Stimulated activated CD4-positive, alpha-beta T cell treated with anti-CD3 and anti-CD28 coated beads, Interleukin-1b, Interleukin-23, amount 100 ng/mL, for 1 hour (primary cell): Measurements from ENCODE around the gene CNFN.

Experiments
- DNase-seq, 2 donors: peaks; one replicate each; pipeline ENCODE4 v3.0.0-alpha.2; 2020; ENCODE audit warnings: low read depth in 2 of 2

Gene CNFN

DNA sequence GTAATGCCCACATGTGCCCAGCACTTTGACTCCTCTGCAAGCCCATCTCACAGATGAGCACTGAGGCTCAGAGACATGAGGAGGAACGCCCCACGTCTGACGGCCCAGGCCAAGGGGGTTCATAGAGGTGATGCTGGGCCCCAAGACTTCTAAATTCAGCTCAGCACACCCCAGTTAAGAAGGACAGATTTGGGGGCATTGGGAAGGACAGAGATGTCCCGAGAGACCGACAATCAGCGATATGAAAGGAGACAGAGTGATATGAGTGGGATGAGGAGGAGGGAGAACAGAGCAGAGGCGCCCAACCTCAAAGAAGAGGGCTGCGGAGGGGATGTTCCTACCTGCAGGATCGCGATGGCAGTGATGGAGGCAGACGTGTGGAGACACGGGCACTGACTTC is at the start of gene CNFN:
Gene CNFN, minus strand, starts transcription at position 399 of the 400 bp plus-strand sequence. CDS start 1,260 bp downstream, outside the sequence.
- DNase-seq = no peak

GRCh38 chr19:42436006-42436405 is 45.9 kb upstream of the CNFN start:
- DNase-seq = no peak

- DNase-seq = no peak
Observed at GRCh38 chr19:42435316-42435715, 45.2 kb upstream of the CNFN start.

- DNase-seq = peak in 1 of 2 donors; percentile 36
Observed at GRCh38 chr19:42433503-42434260, 43.6 kb upstream of the CNFN start.

- no peak for DNase-seq
Observed at GRCh38 chr19:42431486-42431885, 41.4 kb upstream of the CNFN start.

GRCh38 chr19:42428676-42429075 is 38.6 kb upstream of the CNFN start:
- DNase-seq = no peak

- DNase-seq = no peak
Observed at GRCh38 chr19:42427313-42427712, 37.2 kb upstream of the CNFN start, which contains the start of gene LIPE. TSS of gene LIPE (minus strand) at chr19:42427388. CDS start at chr19:42427149, 239 bp downstream.

DNA sequence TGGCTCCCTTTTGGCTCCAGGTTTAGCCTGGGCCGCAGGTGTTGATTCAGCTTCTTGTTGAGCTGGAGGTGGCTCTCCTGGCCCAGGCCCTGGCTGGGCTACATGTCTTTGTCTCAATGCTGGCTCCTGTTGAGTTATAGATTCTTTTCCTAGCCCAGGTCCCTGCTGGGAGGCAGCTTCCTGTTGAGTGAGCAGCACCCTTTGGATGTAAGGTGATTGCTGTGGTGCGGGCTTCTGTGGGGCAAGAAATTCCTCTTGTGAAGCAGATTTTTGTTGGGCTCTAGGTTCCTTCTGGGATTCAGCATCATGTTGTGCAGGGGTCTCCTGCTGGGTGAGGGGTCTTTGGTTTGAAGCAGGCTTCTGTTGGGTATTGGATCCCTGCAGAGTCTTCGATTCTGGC is 36.5 kb upstream of the CNFN start:
- DNase-seq = no peak

- DNase-seq = no peak
Observed at GRCh38 chr19:42424712-42425131, 34.6 kb upstream of the CNFN start.

DNA sequence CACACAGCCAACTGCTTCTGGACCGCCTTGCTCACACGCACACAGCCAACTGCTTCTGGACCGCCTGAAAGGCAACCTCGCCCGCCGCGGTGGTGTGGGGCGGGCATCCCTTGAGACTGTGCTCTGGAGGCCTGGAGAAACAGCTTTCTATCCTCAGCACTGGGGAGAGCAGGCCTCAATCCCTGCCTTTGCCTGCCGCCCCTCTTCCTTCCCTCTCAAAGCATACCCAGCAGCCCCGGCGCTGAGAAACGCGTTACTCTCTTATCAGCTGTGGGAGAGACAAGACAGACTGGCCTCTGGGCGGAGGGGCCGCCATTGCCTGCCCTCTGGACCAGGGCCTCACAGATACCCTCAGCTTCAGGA is 34.2 kb upstream of the CNFN start:
- no peak for DNase-seq

GRCh38 chr19:42423462-42424344 is 33.6 kb upstream of the CNFN start:
- peak; percentile 87 to 94 for DNase-seq

DNA sequence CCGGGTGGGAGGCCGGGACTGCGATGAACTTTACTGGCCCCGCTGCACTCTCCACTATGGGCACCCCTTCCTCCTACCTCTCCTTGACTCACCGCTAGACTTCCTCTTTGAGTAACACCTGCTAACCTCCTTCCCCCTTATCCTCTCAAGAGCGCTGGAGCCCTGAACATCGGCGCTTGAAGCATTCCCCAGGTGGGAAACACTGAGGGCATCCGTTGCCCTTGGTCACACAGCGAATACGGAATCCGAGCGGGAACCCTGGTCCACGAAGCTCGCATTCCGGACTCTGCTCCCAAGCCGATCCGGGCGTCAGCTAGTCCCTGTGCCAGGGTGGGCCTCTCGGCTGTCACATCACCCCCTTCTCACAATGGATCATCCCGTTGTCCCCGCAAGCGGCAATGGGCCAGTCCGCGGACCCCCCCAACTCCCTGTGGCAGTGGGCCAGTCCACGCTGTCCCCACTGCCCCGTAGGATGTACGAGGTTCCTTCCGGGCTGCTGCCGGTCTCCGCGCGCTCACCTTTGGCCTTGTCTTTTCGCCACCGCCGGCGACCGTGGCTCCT is 32.9 kb upstream of the CNFN start:
- peak in 1 of 2 donors; percentile 24 for DNase-seq

- DNase-seq = no peak
Observed at GRCh38 chr19:42422092-42422900, 32.2 kb upstream of the CNFN start.

GRCh38 chr19:42421591-42422031 is 31.5 kb upstream of the CNFN start:
- DNase-seq = no peak

DNA sequence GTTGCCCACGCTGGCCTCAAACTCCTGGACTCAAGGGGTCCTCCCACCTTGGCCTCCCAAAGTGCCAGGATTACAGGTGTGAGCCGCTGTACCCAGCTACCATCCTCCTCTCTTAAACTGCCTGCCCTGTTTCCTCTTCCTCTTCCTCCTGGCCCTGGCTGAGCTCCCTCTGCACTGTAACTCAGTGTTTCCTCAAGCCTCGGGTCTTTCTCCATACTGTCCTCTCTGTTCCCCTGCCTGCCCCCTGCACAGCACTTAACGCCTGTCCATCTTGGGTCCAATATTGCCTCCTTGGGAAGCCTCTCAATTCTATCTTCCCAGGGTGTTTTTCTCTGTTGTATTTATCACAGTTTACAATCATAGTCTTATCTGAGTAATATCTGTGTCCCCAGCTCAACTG is 31.0 kb upstream of the CNFN start:
- no peak for DNase-seq

DNA sequence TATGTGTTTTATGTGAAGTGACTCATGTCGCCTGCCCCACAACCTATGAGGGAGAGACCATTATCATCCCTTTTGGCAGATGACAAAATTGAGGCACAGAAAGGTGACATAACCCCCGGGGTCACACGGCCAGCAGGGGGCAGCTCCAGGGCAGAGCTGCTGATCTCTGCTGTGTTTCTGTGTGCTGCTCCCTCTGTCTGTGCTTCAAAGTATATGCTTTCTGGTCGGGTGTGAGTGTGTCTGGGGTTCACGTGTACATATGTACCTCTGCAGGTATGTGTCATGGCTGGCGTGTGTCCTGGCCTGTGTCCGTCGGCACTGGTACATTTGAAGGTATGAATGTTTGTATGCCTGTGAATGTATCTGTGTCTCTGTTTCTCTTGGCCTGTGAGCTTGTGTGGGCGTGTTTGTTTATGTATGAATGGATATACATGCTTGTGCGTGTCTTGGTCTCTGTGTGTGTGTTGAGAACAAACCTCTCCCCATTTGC is 30.0 kb upstream of the CNFN start:
- peak; percentile 57 to 60 for DNase-seq

DNA sequence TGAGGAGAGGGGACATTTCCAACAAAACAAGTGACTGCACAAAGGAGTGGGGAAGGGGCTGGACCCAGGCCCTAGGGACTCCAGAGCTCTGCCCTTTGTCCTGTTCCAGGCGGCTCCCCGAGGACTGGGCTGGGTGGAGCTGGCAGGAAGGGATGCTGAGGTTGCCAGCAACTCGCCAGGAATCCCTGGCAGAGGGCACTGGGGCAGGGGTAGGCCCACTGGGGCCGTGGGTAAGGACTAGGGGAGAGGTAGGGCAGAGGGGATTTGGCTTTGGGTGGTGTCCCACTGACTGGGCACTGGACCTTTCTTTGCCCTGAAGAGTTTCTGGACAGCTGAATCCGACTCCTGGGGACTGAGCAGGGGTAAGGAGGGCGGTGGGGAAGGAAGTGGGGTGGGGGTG is 29.2 kb upstream of the CNFN start:
- DNase-seq = no peak

DNA sequence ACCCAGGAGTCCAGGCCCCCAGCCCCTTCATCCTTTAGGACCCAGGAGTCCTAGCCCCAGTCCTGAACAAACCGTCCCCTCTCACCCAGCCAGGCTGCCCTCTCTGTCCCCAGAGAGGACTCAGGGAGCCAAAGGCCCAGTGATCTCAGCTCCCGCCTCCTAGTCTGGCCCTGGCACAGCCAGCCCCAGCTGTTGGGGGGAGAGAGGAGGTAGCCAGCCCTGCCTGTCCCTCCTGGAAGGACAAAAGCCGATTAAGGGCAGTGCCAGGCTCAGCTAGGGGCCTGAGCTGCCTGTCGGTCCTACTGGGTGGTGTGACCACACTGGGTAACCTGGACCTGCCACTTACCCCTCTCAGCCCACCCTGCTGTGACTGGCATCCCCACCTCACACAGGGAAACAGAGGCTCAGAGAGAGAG is 22.6 kb upstream of the CNFN start:
- DNase-seq = no peak

GRCh38 chr19:42412227-42412626 is 22.1 kb upstream of the CNFN start:
- no peak for DNase-seq

DNA sequence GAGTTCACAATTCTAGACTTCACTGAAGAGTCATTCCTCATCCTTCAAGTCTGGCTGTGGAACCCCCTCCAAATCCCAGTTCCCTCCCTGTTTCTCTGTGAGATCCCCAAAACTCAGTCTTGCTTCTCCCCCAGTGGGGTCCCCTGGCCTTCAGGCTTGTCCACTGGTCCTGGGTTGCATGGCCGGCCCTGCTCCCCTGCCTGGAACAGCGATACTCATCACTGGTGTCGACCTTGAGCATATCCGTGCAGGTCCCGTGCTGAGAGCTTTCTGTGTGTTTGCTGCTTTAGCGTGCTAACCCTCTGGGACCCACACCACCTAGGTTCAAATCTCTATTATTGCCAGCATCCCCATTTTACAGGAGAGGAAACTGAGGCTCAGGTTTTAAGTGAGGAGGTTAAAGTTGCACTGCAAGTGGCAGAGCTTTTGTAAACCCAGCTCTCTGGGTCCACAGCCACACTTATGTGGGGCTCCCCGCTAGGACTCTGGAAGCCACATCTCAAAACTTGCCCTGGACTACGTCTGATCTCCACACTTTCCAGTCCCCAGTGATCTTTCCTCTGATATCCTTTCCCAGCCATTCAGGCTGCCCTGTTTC is 21.6 kb upstream of the CNFN start:
- DNase-seq = no peak

DNA sequence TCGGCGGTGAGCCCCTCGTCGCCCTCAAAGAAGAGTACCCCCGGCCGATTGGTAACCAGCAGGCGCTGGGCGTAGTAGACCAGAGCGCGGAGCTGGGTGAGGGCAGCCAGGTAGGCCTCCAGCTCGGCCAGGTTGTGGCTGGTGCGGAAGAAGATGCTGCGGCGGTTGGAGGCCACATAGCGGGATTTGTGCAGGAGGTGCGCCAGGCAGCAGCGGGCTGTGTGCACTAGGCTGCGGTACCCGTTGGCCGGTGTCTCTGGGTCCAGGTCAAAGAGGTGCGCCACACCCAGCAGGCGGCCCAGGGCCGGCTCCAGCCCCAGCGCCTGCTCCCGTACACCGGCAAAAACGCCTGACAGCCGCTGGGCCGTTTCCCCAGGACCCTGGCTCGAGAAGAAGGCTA is 20.3 kb upstream of the CNFN start:
- no peak for DNase-seq
